ENCODE results near the gene SMG7.

The SMG7 gene

GRCh38 chr1:183466781-183467180, 5.5 kb upstream of the SMG7 start:
- no peak for DNase-seq (ENCODE audit: extremely low read depth in 1 of 2, low read depth in 1 of 2)

- DNase-seq (ENCODE audit: extremely low read depth in 1 of 2, low read depth in 1 of 2) = no peak
Measured at GRCh38 chr1:183467687-183468086, 4.6 kb upstream of the SMG7 start.

- peak; percentile 77 to 89 for DNase-seq (ENCODE audit: extremely low read depth in 1 of 2, low read depth in 1 of 2)
Measured at GRCh38 chr1:183470147-183470960, 1.9 kb upstream of the SMG7 start.

GRCh38 chr1:183470961-183471742, 1.1 kb upstream of the SMG7 start:
- DNase-seq (ENCODE audit: extremely low read depth in 1 of 2, low read depth in 1 of 2) = peak; percentile 56 to 60

GRCh38 chr1:183471743-183472487, 384 bp upstream of the SMG7 start:
- peak; percentile 95 to 97 for DNase-seq (ENCODE audit: extremely low read depth in 1 of 2, low read depth in 1 of 2)

GRCh38 chr1:183473217-183473536, 878 bp downstream of the SMG7 start:
- no peak for DNase-seq (ENCODE audit: extremely low read depth in 1 of 2, low read depth in 1 of 2)

- DNase-seq (ENCODE audit: extremely low read depth in 1 of 2, low read depth in 1 of 2) = no peak
Measured at GRCh38 chr1:183476081-183476480, 3.8 kb downstream of the SMG7 start.

GRCh38 chr1:183477986-183478781, 5.9 kb downstream of the SMG7 start:
- no peak for DNase-seq (ENCODE audit: extremely low read depth in 1 of 2, low read depth in 1 of 2)

GRCh38 chr1:183480971-183481441, 8.7 kb downstream of the SMG7 start:
- DNase-seq (ENCODE audit: extremely low read depth in 1 of 2, low read depth in 1 of 2) = no peak

GRCh38 chr1:183483224-183483623, 10.9 kb downstream of the SMG7 start:
- DNase-seq (ENCODE audit: extremely low read depth in 1 of 2, low read depth in 1 of 2) = no peak

GRCh38 chr1:183484254-183484653, 12.0 kb downstream of the SMG7 start:
- no peak for DNase-seq (ENCODE audit: extremely low read depth in 1 of 2, low read depth in 1 of 2)

GRCh38 chr1:183484851-183485250, 12.6 kb downstream of the SMG7 start:
- DNase-seq (ENCODE audit: extremely low read depth in 1 of 2, low read depth in 1 of 2) = no peak

- DNase-seq (ENCODE audit: extremely low read depth in 1 of 2, low read depth in 1 of 2) = no peak
Measured at GRCh38 chr1:183487674-183488442, 15.6 kb downstream of the SMG7 start.

GRCh38 chr1:183490932-183491331, 18.6 kb downstream of the SMG7 start:
- DNase-seq (ENCODE audit: extremely low read depth in 1 of 2, low read depth in 1 of 2) = no peak

- no peak for DNase-seq (ENCODE audit: extremely low read depth in 1 of 2, low read depth in 1 of 2)
Measured at GRCh38 chr1:183493540-183494245, 21.4 kb downstream of the SMG7 start.

- no peak for DNase-seq (ENCODE audit: extremely low read depth in 1 of 2, low read depth in 1 of 2)
Measured at GRCh38 chr1:183495420-183495819, 23.1 kb downstream of the SMG7 start.

GRCh38 chr1:183497218-183497617, 24.9 kb downstream of the SMG7 start:
- no peak for DNase-seq (ENCODE audit: extremely low read depth in 1 of 2, low read depth in 1 of 2)

GRCh38 chr1:183498342-183498991, 26.2 kb downstream of the SMG7 start:
- DNase-seq (ENCODE audit: extremely low read depth in 1 of 2, low read depth in 1 of 2) = no peak
